ENCODE measurements around the gene UFD1. TPM values are rescaled to one million over a fixed set of nuclear protein-coding genes. Genes with fewer than 3 reads are reported as not detected.

UFD1 gene
- total RNA-seq (2022), result 62.3 and 64.4 TPM in 2 replicates
- percentile 77 among the genes with signal in this experiment for Bru-seq, nascent RNA
- BruChase-seq, experiment 1, labeled RNA remaining after a 6-hour chase, result percentile 79 among the genes with signal in this experiment
- BruChase-seq, experiment 2, labeled RNA remaining after a 2-hour chase, result percentile 80 among the genes with signal in this experiment
- long read RNA-seq, full-length matches to known transcripts, result 111 of 158 reads
- long read RNA-seq, partial matches to known transcripts, result 3 of 158 reads
- long read RNA-seq, other reads (novel, unspliced or antisense), result 44 of 158 reads

GRCh38 chr22:19478901-19479354 is at the start of gene UFD1:
UFD1 (minus strand) TSS chr22:19479193; CDS start chr22:19479085, 108 bp downstream.
- Mint-ChIP-seq H3K27me3 (ENCODE audit: insufficient read depth, unreplicated experiment) (no peaks in the 10 kb centered on the region), H3K36me3 (ENCODE audit: insufficient read depth, unreplicated experiment) (peaks cover 21% of the 10 kb centered on the region), H3K4me3 (ENCODE audit: unreplicated experiment) (peak within 1 kb of the TSS; percentile 96), H3K27ac (ENCODE audit: low read depth, unreplicated experiment) (peak within 1 kb of the TSS; percentile 100), H3K4me1 (ENCODE audit: insufficient read depth, unreplicated experiment) (peaks cover 36% of the 10 kb centered on the region), H3K9me3 (ENCODE audit: unreplicated experiment) (no peaks in the 10 kb centered on the region)
- intact Hi-C loops (cut with micrococcal nuclease), result loop anchor here (1.0 kb wide), 2 partner anchors 179 to 335 kb away; partner anchors contain the start of gene ESS2
- ChIA-PET CTCF (interaction anchor here (1.1 to 2.7 kb wide), 3 partner anchors 15 to 335 kb away, joined by 3 to 26 read pairs (median 3); partner anchors contain the start of gene ESS2), POLR2A (interaction anchor here (0.7 to 5.5 kb wide), 24 partner anchors 9 to 1029 kb away, joined by 3 to 59 read pairs (median 5); partner anchors contain the start of genes C22orf39, CLTCL1, ESS2 and HIRA)
- no peak for TF ChIP-seq CTCF (IDR thresholded peaks at IDR 0.05; ENCODE audit: unreplicated experiment)
- BruUV-seq (replicated peaks), result no TSS peak
- peak; percentile 79 for DNase-seq (ENCODE audit: unreplicated experiment)

GRCh38 chr22:19527861-19528417 is 48.9 kb upstream of the UFD1 start:
- intact Hi-C loops (cut with micrococcal nuclease), result no loop called here
- Mint-ChIP-seq H3K9me3 (ENCODE audit: unreplicated experiment) (no peaks in the 10 kb centered on the region), H3K4me3 (ENCODE audit: unreplicated experiment) (no peak overlapping the region), H3K36me3 (ENCODE audit: insufficient read depth, unreplicated experiment) (no peaks in the 10 kb centered on the region), H3K27ac (ENCODE audit: low read depth, unreplicated experiment) (no peak overlapping the region), H3K27me3 (ENCODE audit: insufficient read depth, unreplicated experiment) (peaks cover 6% of the 10 kb centered on the region), H3K4me1 (ENCODE audit: insufficient read depth, unreplicated experiment) (no peaks in the 10 kb centered on the region)
- no TSS peak for BruUV-seq (replicated peaks)
- peak; percentile 24 for DNase-seq (ENCODE audit: unreplicated experiment)
- TF ChIP-seq CTCF (IDR thresholded peaks at IDR 0.05; ENCODE audit: unreplicated experiment), result no peak
- ChIA-PET CTCF (no interaction called here), POLR2A (no interaction called here)

- H3K4me3 Mint-ChIP-seq (ENCODE audit: unreplicated experiment), result no peak overlapping the region
- ChIA-PET CTCF (no interaction called here), POLR2A (interaction anchor here (0.6 kb wide), 1 partner anchor 83 kb away, joined by 3 read pairs; no protein-coding TSS in a partner anchor)
- no peak overlapping the region for H3K27ac Mint-ChIP-seq (ENCODE audit: low read depth, unreplicated experiment)
- H3K36me3 Mint-ChIP-seq (ENCODE audit: insufficient read depth, unreplicated experiment), result no peaks in the 10 kb centered on the region
- no peaks in the 10 kb centered on the region for H3K9me3 Mint-ChIP-seq (ENCODE audit: unreplicated experiment)
- intact Hi-C loops (cut with micrococcal nuclease), result no loop called here
- DNase-seq (ENCODE audit: unreplicated experiment), result no peak
- H3K4me1 Mint-ChIP-seq (ENCODE audit: insufficient read depth, unreplicated experiment), result no peaks in the 10 kb centered on the region
- no peak for TF ChIP-seq CTCF (IDR thresholded peaks at IDR 0.05; ENCODE audit: unreplicated experiment)
- BruUV-seq (replicated peaks), result no TSS peak
- H3K27me3 Mint-ChIP-seq (ENCODE audit: insufficient read depth, unreplicated experiment), result no peaks in the 10 kb centered on the region
Observed at GRCh38 chr22:19527321-19527721, 48.3 kb upstream of the UFD1 start.

- POLR2A ChIA-PET, result interaction anchor here (0.6 kb wide), 1 partner anchor 84 kb away, joined by 3 read pairs; no protein-coding TSS in a partner anchor
- Mint-ChIP-seq H3K4me3 (ENCODE audit: unreplicated experiment) (no peak overlapping the region), H3K27me3 (ENCODE audit: insufficient read depth, unreplicated experiment) (no peaks in the 10 kb centered on the region), H3K36me3 (ENCODE audit: insufficient read depth, unreplicated experiment) (no peaks in the 10 kb centered on the region), H3K27ac (ENCODE audit: low read depth, unreplicated experiment) (no peak overlapping the region), H3K9me3 (ENCODE audit: unreplicated experiment) (no peaks in the 10 kb centered on the region), H3K4me1 (ENCODE audit: insufficient read depth, unreplicated experiment) (no peaks in the 10 kb centered on the region)
- intact Hi-C loops (cut with micrococcal nuclease), result no loop called here
- CTCF ChIA-PET, result no interaction called here
- no TSS peak for BruUV-seq (replicated peaks)
- TF ChIP-seq CTCF (IDR thresholded peaks at IDR 0.05; ENCODE audit: unreplicated experiment), result no peak
- DNase-seq (ENCODE audit: unreplicated experiment), result no peak
Observed at GRCh38 chr22:19526702-19527111, 47.7 kb upstream of the UFD1 start.
